Right cardiac atrium (tissue), 5 donors: ENCODE measurements around the gene SLN. TPM values are rescaled to one million over a fixed set of nuclear protein-coding genes. Genes with fewer than 3 reads are reported as not detected.

Source experiments
- ATAC-seq, 2 donors: fragments of 200-7000 bp; cut with Tn5 transposase; one replicate each; pipeline versions ENCODE4 v1.8.0 to v1.9.1; 2020; ENCODE audit warnings: moderate library complexity in 2 of 2, mild to moderate bottlenecking in 1 of 2
- DNase-seq, 3 donors: peaks; one replicate each; pipeline ENCODE4 v3.0.0-alpha.2; 2020
- H3K27ac ChIP-seq: one replicate; pipeline ENCODE4 v1.5.1; 2013; ENCODE audit warnings: mild to moderate bottlenecking, low read length, control low read depth, moderate library complexity
- H3K27me3 ChIP-seq: one replicate; pipeline ENCODE4 v1.6.1; 2013; ENCODE audit not compliant: control insufficient read depth, insufficient read depth
- H3K4me1 ChIP-seq: one replicate; pipeline ENCODE4 v1.6.1; 2013; ENCODE audit warnings: low read length; ENCODE audit not compliant: control insufficient read depth, insufficient read depth
- H3K4me3 ChIP-seq: one replicate; pipeline ENCODE4 v1.5.1; 2013; ENCODE audit warnings: low read length, control low read depth
- H3K9me3 ChIP-seq: one replicate; pipeline ENCODE4 v1.6.1; 2013; ENCODE audit warnings: low read length; ENCODE audit not compliant: control insufficient read depth
- WGBS: extraction: QIAGEN DNeasy Blood & Tissue Kit; methylation state at CpG from one replicate; pipeline ENCODE4 v1.1.7; 2013; 5-methylcytosine and 5-hydroxymethylcytosine counted together
- intact Hi-C, 4 donors: fragments of 100-400 bp; cut with DNase I; formaldehyde crosslinking; loops; one replicate each; pipeline versions ENCODE4 v1.11.0 to v1.14.0; 2022 to 2023
- polyA plus RNA-seq: library from polyadenylated mRNA; stranded (reverse); fragments of 200-250 nt; gene quantifications from one replicate; pipeline ENCODE4 v1.2.3, GENCODE V29; 2013
- total RNA-seq, 4 donors: library from RNA; stranded (reverse); fragmentation: NEBNext Ultra II Directional; extraction: Animal tissue kit (Norgen Biotek cat#: 25700); gene quantifications; one replicate each; pipeline ENCODE4 v1.2.1, GENCODE V29; 2021
- donor health status: healthy with polysubstance abuse.
- donor health status: DM: no; HTN: yes; CAD: no.
- donor health status: DM: no; HTN: no; CAD: no.
- donor health status: DM: no; HTN: yes; CAD: no; lungs with severe emphysema.
- donor health status: DM: yes; HTN: yes; CAD: no.

Gene SLN
- total and polyA plus RNA-seq, 5 donors: 753 to 2,787 (median 1,807) TPM

GRCh38 chr11:107702109-107702660 is 9.7 kb downstream of the SLN start:
- Histone ChIP-seq H3K4me3 (no peak overlapping the region), H3K27ac (no peak overlapping the region), H3K9me3 (no peaks in the 10 kb centered on the region), H3K27me3 (no peaks in the 10 kb centered on the region), H3K4me1 (peaks cover 2% of the 10 kb centered on the region)
- DNase-seq: no peak
- intact Hi-C loops: no loop called here
- WGBS: 74% methylated on average over 7 of the region's 7 CpGs
- no peak for ATAC-seq

- DNase-seq (no peak), ATAC-seq (peak; percentile 38 to 64)
- H3K4me3 ChIP-seq: no peak overlapping the region
- intact Hi-C loops: no loop called here
- 59% methylated on average over 15 of the region's 15 CpGs for WGBS
- no peaks in the 10 kb centered on the region for H3K27me3 ChIP-seq
- H3K9me3 ChIP-seq: no peaks in the 10 kb centered on the region
- peaks cover 2% of the 10 kb centered on the region for H3K4me1 ChIP-seq
- H3K27ac ChIP-seq: no peak overlapping the region
Measured at GRCh38 chr11:107699371-107700285, 12.2 kb downstream of the SLN start.

GRCh38 chr11:107697291-107697690 is 14.6 kb downstream of the SLN start:
- Histone ChIP-seq H3K4me3 (no peak overlapping the region), H3K27ac (no peak overlapping the region), H3K4me1 (peaks cover 2% of the 10 kb centered on the region), H3K9me3 (no peaks in the 10 kb centered on the region), H3K27me3 (no peaks in the 10 kb centered on the region)
- DNase-seq (no peak), ATAC-seq (no peak)
- intact Hi-C loops: no loop called here
- 77% methylated on average over 6 of the region's 6 CpGs for WGBS

DNA sequence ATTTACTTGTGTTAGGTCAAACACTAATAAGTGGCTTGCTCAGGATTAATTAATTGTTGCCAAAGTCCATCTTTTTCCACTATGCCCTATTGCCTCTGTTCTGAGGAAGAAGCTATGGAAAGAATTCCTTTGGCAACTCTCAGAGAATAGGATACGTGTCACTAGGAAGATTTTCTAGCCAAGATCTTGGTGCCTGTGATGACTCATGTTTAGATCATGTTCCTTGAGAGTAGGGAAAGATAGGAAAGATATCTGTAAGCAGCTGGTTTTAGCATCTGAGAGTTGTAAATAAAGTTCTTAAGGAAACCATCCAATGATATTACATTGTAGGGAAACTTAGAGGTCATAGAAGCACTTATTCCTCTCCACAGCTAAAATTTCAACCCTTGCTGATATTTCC is 15.7 kb downstream of the SLN start:
- H3K4me3 ChIP-seq: no peak overlapping the region
- peaks cover 4% of the 10 kb centered on the region for H3K4me1 ChIP-seq
- intact Hi-C loops: no loop called here
- DNase-seq (no peak), ATAC-seq (peak; percentile 64 to 86)
- H3K9me3 ChIP-seq: no peaks in the 10 kb centered on the region
- 18% methylated on average over 1 of the region's 1 CpG for WGBS
- H3K27me3 ChIP-seq: no peaks in the 10 kb centered on the region
- no peak overlapping the region for H3K27ac ChIP-seq

- peaks cover 4% of the 10 kb centered on the region for H3K4me1 ChIP-seq
- no peaks in the 10 kb centered on the region for H3K27me3 ChIP-seq
- no peak for DNase-seq
- no peak overlapping the region for H3K27ac ChIP-seq
- ATAC-seq: no peak
- 79% methylated on average over 1 of the region's 1 CpG for WGBS
- intact Hi-C loops: no loop called here
- H3K4me3 ChIP-seq: no peak overlapping the region
- H3K9me3 ChIP-seq: no peaks in the 10 kb centered on the region
Measured at GRCh38 chr11:107695446-107695845, 16.4 kb downstream of the SLN start.

GRCh38 chr11:107691000-107691750 is 20.7 kb downstream of the SLN start:
- H3K4me1 ChIP-seq: peaks cover 1% of the 10 kb centered on the region
- WGBS: 23% methylated on average over 3 of the region's 3 CpGs
- DNase-seq: no peak
- no peak overlapping the region for H3K4me3 ChIP-seq
- no peaks in the 10 kb centered on the region for H3K27me3 ChIP-seq
- intact Hi-C loops: loop anchor here in 1 of 4 donors (5.0 kb wide), 2 partner anchors 81 to 114 kb away; no protein-coding TSS in a partner anchor
- H3K9me3 ChIP-seq: no peaks in the 10 kb centered on the region
- ATAC-seq: no peak
- H3K27ac ChIP-seq: no peak overlapping the region

DNA sequence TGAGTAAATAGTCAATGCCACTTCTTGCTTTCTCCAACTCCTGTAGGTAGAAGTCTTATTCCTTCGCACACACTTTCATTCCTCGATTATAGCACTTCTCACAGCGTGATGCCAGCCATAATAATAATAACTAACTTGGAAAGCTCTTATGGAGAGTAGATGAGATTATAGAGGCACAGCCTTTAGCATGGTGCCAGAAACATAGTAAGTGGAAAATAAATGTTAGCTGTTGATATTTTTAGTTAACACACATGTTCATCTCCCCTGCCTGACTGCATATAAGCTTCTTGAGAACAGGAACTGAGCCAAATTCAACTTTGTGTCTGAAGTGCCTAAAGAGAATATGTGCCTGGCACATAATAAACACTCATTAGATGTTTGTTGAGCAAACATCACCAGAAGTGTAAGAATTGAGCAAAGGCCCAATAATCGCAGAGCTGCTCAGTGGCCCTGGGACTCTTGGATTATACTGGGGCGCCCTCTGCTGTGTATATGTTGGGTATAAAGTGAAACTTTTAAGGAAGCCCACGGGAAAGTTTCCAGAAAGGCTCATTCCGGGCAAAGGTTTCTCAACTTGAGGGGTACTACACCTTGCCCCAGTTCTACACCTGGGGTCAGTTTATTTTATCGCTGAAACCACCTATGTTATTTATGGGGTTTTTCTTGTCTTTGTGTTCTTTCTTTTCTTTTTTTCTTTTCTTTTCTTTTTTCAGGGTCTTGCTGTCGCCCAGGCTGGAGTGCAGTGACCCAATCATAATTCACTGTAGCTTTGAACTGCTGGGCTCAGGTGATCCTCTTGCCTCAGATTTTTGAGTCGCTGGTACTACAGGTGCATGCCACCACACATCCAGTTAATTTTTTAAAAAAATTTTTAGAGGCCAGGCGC is 22.3 kb downstream of the SLN start:
- 40% methylated on average over 11 of the region's 11 CpGs for WGBS
- intact Hi-C loops: loop anchor here (5.0 kb wide), 3 partner anchors 83 to 117 kb away; no protein-coding TSS in a partner anchor
- Histone ChIP-seq H3K4me3 (no peak overlapping the region), H3K27ac (no peak overlapping the region), H3K27me3 (no peaks in the 10 kb centered on the region), H3K4me1 (peaks cover 1% of the 10 kb centered on the region), H3K9me3 (no peaks in the 10 kb centered on the region)
- peak; percentile 61 to 88 (median 67) for DNase-seq
- peak; percentile 88 to 91 for ATAC-seq

DNA sequence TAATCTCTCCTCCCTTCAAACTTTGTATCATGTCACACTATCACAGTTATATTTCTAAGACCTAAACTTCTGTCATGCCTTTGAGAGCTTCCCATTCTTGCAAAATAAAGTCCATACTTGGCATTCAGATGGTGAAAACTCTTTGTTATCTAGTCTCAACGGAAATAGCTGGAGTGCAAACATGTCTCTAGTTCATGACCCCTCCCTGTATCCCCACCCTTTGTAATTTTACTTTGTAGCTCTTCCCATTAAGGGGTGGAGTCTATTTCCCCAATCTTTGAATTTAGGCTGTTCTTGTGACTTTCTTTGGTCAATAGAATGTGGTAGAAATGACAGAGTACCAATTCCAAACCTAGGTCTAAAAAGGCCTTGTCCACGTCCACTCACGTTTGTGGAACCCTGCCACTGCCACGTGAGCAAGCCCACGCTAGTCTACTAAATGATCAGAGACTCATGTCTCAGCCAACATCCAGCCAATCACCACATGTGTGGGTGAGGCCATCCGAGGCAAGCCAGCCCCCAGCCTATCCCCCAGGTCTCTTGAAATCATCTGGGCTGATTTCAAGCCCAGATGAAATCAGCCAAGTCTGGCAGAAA is 23.4 kb downstream of the SLN start:
- DNase-seq (peak; percentile 29 to 56 (median 50)), ATAC-seq (peak; percentile 42 to 61)
- H3K4me3 ChIP-seq: no peak overlapping the region
- no peaks in the 10 kb centered on the region for H3K27me3 ChIP-seq
- no peaks in the 10 kb centered on the region for H3K9me3 ChIP-seq
- H3K4me1 ChIP-seq: peaks cover 1% of the 10 kb centered on the region
- H3K27ac ChIP-seq: no peak overlapping the region
- intact Hi-C loops: loop anchor here in 3 of 4 donors (5.0 kb wide), 3 partner anchors 84 to 116 kb away; no protein-coding TSS in a partner anchor
- 47% methylated on average over 6 of the region's 6 CpGs for WGBS

DNA sequence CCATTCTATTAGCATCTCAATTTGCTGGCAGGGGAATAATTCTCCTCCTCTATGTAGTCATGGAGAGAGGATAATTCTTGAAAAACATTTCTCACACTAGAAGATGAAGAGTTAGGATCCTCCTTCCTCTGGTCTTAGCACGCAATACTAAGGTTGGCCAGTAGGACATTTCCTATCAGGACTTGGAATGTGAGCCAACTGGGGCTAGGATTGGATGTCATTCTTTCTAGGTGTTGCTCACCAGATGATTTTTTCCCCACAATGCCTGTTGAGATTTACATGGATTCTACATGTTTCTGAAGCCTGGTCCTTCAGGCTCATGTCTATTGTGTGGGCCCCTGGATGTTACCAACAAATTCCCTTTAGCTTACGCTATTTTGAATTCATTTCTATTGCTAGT is 28.0 kb downstream of the SLN start:
- Histone ChIP-seq H3K4me3 (no peak overlapping the region), H3K27me3 (no peaks in the 10 kb centered on the region), H3K4me1 (no peaks in the 10 kb centered on the region), H3K9me3 (no peaks in the 10 kb centered on the region), H3K27ac (no peak overlapping the region)
- DNase-seq: no peak
- WGBS: 93% methylated on average over 2 of the region's 2 CpGs
- ATAC-seq: no peak
- intact Hi-C loops: no loop called here

DNA sequence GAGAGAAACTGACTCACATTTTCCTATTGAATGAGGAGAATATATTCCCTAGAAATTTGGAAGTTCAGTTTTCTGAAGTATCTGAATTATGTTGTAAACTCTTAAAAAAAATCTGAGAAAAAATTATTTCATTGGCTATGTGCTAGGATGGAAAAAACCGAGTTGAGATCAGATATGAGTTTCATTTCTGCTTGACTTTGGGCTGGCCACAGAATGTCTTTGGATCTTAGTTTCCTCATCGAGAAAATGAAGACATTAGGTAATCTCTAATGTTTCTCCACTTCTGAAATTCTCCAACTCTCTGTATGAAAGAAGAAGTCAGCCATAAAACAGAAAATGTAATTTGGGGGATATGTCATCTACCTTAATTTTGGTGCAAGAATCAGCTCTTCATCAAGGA is 28.8 kb downstream of the SLN start:
- ATAC-seq (no peak), DNase-seq (no peak)
- H3K9me3 ChIP-seq: no peaks in the 10 kb centered on the region
- no peaks in the 10 kb centered on the region for H3K27me3 ChIP-seq
- 65% methylated on average over 2 of the region's 2 CpGs for WGBS
- no peak overlapping the region for H3K4me3 ChIP-seq
- H3K27ac ChIP-seq: no peak overlapping the region
- intact Hi-C loops: no loop called here
- H3K4me1 ChIP-seq: no peaks in the 10 kb centered on the region
